AG04450 (cell line): Measurements from ENCODE around the gene PPL. TPM values are rescaled to one million over a fixed set of nuclear protein-coding genes. Genes with fewer than 3 reads are reported as not detected.

Experiments
- CTCF ChIA-PET: fragments of 300-600, 350-600 bp; formaldehyde crosslinking; extraction: SDS; loops from one replicate; lab custom pipeline; 2022; ENCODE audit warnings: antibody characterized with exemption, inconsistent platforms; lab: Charles Lee
- POLR2A ChIA-PET: fragments of 350-600 bp; formaldehyde crosslinking; extraction: SDS; loops from one replicate; lab custom pipeline; 2021; ENCODE audit warnings: antibody characterized with exemption, inconsistent platforms; lab: Yijun Ruan, JAX
- DNase-seq: peaks from one replicate; pipeline ENCODE4 v3.0.0-alpha.2; 2011; ENCODE audit warnings: low read depth, low spot score
- H3K27ac ChIP-seq: one replicate; pipeline ENCODE4 v1.5.1; 2012; ENCODE audit warnings: low read depth, low read length, control low read depth
- H3K27me3 ChIP-seq: one replicate; pipeline ENCODE4 v1.6.0; 2012; ENCODE audit warnings: low read length; ENCODE audit not compliant: control insufficient read depth, insufficient read depth
- H3K4me3 ChIP-seq: 2 replicates; pipeline ENCODE4 v1.5.1; 2011; ENCODE audit warnings: mild to moderate bottlenecking, low read depth, low read length, control low read depth
- H3K9me3 ChIP-seq: 2 replicates; pipeline ENCODE4 v1.5.1; 2012; ENCODE audit warnings: low read length; ENCODE audit not compliant: control insufficient read depth, insufficient read depth
- polyA plus RNA-seq: library from polyadenylated mRNA; depleted of rRNA; stranded (reverse); fragments of >200 nt; gene quantifications from 2 replicates; pipeline ENCODE4 v1.2.3, GENCODE V29; 2011
- TF ChIP-seq, protein P1 (sequence below): IDR thresholded peaks from 2 replicates; pipeline ENCODE4 v1.5.1; 2011; ENCODE audit warnings: low read depth, low read length, control low read depth, inconsistent platforms

PPL gene
- polyA plus RNA-seq, 1 experiment: 2.0 TPM

DNA sequence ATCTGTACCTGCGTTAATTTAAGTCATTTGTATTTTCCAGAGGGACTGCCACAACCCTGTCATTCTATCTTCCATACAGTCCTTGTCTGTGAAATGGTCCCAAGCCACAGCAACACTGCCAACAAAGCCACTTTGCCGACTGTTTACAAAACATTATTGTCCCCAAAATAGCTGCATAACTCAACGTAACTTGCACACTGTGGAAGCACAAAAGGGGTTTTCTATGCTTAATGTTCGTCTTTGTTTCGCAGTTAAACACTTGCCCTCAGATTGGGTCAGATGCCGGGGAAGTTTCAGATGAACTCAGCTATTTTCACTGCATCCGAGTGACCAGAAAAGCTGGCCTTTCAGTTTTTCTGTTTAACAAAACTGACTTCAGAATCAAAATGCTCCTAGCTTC, 25.8 kb upstream of the PPL start:
- no peak for DNase-seq
- Histone ChIP-seq H3K27me3 (peaks cover 15% of the 10 kb centered on the region), H3K4me3 (no peak overlapping the region), H3K27ac (no peak overlapping the region), H3K9me3 (no peaks in the 10 kb centered on the region)
- ChIA-PET CTCF (interaction anchor here (0.6 kb wide), 1 partner anchor 309 kb away, joined by 3 read pairs; no protein-coding TSS in a partner anchor), POLR2A (interaction anchor here (0.7 kb wide), 1 partner anchor 105 kb away, joined by 10 read pairs; no protein-coding TSS in a partner anchor)
- TF ChIP-seq, protein P1, sequence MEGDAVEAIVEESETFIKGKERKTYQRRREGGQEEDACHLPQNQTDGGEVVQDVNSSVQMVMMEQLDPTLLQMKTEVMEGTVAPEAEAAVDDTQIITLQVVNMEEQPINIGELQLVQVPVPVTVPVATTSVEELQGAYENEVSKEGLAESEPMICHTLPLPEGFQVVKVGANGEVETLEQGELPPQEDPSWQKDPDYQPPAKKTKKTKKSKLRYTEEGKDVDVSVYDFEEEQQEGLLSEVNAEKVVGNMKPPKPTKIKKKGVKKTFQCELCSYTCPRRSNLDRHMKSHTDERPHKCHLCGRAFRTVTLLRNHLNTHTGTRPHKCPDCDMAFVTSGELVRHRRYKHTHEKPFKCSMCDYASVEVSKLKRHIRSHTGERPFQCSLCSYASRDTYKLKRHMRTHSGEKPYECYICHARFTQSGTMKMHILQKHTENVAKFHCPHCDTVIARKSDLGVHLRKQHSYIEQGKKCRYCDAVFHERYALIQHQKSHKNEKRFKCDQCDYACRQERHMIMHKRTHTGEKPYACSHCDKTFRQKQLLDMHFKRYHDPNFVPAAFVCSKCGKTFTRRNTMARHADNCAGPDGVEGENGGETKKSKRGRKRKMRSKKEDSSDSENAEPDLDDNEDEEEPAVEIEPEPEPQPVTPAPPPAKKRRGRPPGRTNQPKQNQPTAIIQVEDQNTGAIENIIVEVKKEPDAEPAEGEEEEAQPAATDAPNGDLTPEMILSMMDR: no peak

DNA sequence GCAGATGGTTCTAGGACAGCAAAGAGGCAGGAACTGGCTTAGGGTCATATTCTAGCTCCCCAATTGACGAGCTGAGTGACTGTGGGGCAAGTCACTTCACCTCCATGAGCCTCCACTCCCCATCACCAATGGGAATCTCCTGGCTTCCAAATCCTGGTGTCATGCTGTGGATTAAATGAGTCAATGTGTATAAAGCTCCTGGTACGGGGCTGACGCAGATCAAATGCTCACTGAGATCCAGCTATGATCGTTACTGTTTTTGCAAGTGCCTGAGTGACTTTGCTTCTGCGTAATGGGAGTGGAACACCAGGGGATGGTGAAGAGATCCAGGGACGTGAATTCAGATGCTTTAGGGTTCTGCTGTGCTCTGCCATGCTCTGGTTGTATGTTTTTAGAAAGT, 23.6 kb upstream of the PPL start:
- TF ChIP-seq, protein P1: no peak
- no peak for DNase-seq
- ChIA-PET POLR2A (no interaction called here), CTCF (no interaction called here)
- no peak overlapping the region for H3K27ac ChIP-seq
- peaks cover 15% of the 10 kb centered on the region for H3K27me3 ChIP-seq
- H3K9me3 ChIP-seq: no peaks in the 10 kb centered on the region
- no peak overlapping the region for H3K4me3 ChIP-seq

DNA sequence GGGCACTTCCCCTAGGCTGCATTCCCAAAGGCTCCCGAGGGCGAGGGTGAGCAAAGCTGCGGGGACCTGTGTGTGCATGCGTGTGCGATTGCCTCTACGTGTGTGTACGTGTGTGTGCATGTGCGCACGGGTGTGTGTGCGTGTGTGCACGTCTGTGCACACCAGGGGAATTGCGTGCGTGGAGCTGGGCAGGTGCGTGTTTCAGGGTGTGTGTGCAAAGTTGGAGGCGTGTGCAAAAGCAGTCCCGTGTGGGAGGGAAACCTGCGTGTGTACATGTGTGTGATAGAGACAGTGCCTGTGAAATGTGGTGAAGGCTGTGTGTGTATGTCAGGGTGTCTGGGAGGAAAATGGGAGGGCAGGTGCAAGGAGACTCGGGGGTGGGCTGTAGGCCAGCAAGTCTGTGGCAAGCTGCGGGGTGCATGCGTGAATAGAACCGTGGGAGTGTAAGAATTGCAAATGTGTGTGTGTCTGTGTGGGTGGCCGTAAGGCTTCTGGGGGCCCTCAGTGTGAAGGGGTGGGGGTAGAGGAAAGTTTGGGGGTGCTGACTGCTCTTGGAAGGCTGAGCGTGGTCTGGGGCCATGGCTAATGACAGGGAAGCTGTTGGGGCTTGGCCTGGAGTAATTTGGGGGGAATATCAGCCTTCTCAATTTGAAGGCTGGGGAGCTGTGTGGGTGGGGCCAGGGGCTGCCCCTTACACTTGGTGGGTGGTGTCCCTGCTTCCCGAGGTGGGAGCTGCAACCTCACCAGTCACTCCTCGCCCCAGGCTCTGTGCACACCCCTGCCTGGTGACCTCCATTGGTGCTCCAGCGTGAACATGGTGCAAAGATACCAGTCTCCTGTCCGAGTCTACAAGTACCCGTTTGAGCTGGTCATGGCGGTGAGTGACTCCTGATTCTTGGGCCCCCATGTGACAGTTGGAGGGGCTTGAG, 21.8 kb upstream of the PPL start:
- H3K27me3 ChIP-seq: peaks cover 15% of the 10 kb centered on the region
- DNase-seq: no peak
- TF ChIP-seq, protein P1: no peak
- CTCF ChIA-PET: interaction anchor here (1.1 to 1.3 kb wide), 2 partner anchors 126 to 133 kb away, joined by 3 to 9 read pairs; no protein-coding TSS in a partner anchor
- H3K27ac ChIP-seq: no peak overlapping the region
- POLR2A ChIA-PET: interaction anchor here (0.9 to 1.0 kb wide), 3 partner anchors 14 to 224 kb away, joined by 3 to 6 read pairs (median 4); partner anchors contain the start of genes DNAAF8 and NAGPA
- no peaks in the 10 kb centered on the region for H3K9me3 ChIP-seq
- H3K4me3 ChIP-seq: peak overlapping the region; percentile 50

- TF ChIP-seq, protein P1: no peak
- peak within 1 kb of the TSS; percentile 65 for H3K4me3 ChIP-seq
- ChIA-PET CTCF (interaction anchor here (0.7 to 1.3 kb wide), 2 partner anchors 127 to 440 kb away, joined by 4 to 9 read pairs; no protein-coding TSS in a partner anchor), POLR2A (interaction anchor here (0.6 to 1.0 kb wide), 5 partner anchors 13 to 223 kb away, joined by 3 to 6 read pairs (median 3); partner anchors contain the start of genes DNAAF8 and NAGPA)
- no peak within 1 kb of the TSS for H3K27ac ChIP-seq
- DNase-seq: peak; percentile 97
- H3K9me3 ChIP-seq: no peaks in the 10 kb centered on the region
- peaks cover 15% of the 10 kb centered on the region for H3K27me3 ChIP-seq
Measured at GRCh38 chr16:4957720-4958509, 21.0 kb upstream of the PPL start, which contains the start of gene SEC14L5. Gene SEC14L5 (plus strand): TSS chr16:4958330. CDS start chr16:4959324, 994 bp downstream.
